HepG2 (cell line): Measurements from ENCODE around the gene ZBED3. TPM values are rescaled to one million over a fixed set of nuclear protein-coding genes. Genes with fewer than 3 reads are reported as not detected.

Experiments used
- BCL3 ChIP-seq: sonication (generic); formaldehyde crosslinking; IDR thresholded peaks from 2 replicates; pipeline ENCODE4 v1.5.1; 2020; ENCODE audit warnings: mild to moderate bottlenecking, missing genetic modification reagents, moderate library complexity
- HNF4A ChIP-seq: sonication (generic); formaldehyde crosslinking; IDR thresholded peaks from 2 replicates; pipeline ENCODE4 v1.4.0; 2020; ENCODE audit warnings: missing genetic modification reagents
- KMT2B ChIP-seq: IDR thresholded peaks from 2 replicates; pipeline ENCODE4 v1.6.1; 2016; ENCODE audit warnings: missing genetic modification reagents, missing compliant biosample characterization
- MTF2 ChIP-seq: sonication (generic); formaldehyde crosslinking; IDR thresholded peaks from 2 replicates; pipeline ENCODE4 v1.5.0; 2020; ENCODE audit warnings: missing genetic modification reagents, borderline replicate concordance
- NR2F6 ChIP-seq, 2 experiments: IDR thresholded peaks; 2 replicates each; pipeline ENCODE4 v1.6.1; 2016; ENCODE audit warnings: antibody characterized with exemption in 1 of 2, mild to moderate bottlenecking in 1 of 2
- RNF2 ChIP-seq: fragments of 450-650 bp; conservative IDR thresholded peaks from 2 replicates; pipeline ENCODE4 v1.6.1; 2016; ENCODE audit warnings: low read depth
- SALL2 ChIP-seq: sonication (generic); formaldehyde crosslinking; IDR thresholded peaks from 2 replicates; pipeline ENCODE4 v1.8.1; 2023; ENCODE audit warnings: mild to moderate bottlenecking, missing genetic modification reagents, inconsistent platforms
- ZHX2 ChIP-seq, 2 experiments: sonication (generic) in 1 of 2; formaldehyde crosslinking in 1 of 2; IDR thresholded peaks; 2 replicates each; pipeline versions ENCODE4 v1.6.1 to v1.9.0; 2014 to 2022; ENCODE audit warnings: antibody characterized with exemption in 1 of 2, borderline replicate concordance in 1 of 2, inconsistent platforms in 1 of 2, low read depth in 1 of 2, missing genetic modification reagents in 1 of 2
- ZNF275 ChIP-seq: sonication (generic); formaldehyde crosslinking; IDR thresholded peaks from 2 replicates; pipeline ENCODE4 v1.8.0; 2022; ENCODE audit warnings: missing genetic modification reagents, mild to moderate bottlenecking, inconsistent platforms, borderline replicate concordance
- ZNF704 ChIP-seq: sonication (generic); formaldehyde crosslinking; IDR thresholded peaks from 2 replicates; pipeline ENCODE4 v1.8.1; 2023; ENCODE audit warnings: mild to moderate bottlenecking, inconsistent platforms, moderate library complexity, missing genetic modification reagents, borderline replicate concordance
- ZNF839 ChIP-seq: sonication (generic); formaldehyde crosslinking; IDR thresholded peaks from 2 replicates; pipeline ENCODE4 v1.4.0; 2020; ENCODE audit warnings: missing genetic modification reagents, mild to moderate bottlenecking, borderline replicate concordance
- ZSCAN5A ChIP-seq: sonication (generic); formaldehyde crosslinking; IDR thresholded peaks from 2 replicates; pipeline ENCODE4 v1.8.0; 2022; ENCODE audit warnings: mild to moderate bottlenecking, missing genetic modification reagents, borderline replicate concordance
- polyA plus RNA-seq, 8 experiments: library from polyadenylated mRNA; depleted of rRNA in 3 of 8; stranded (reverse) in 7 of 8; unstranded in 1 of 8; fragments of >200 nt; fragmentation: Illumina TruSeq in 4 of 8; extraction: Trizol in 4 of 8; gene quantifications; 2 replicates each; pipeline versions ENCODE4 v1.2.1 to v1.2.3, GENCODE V29; 2011 to 2016; ENCODE audit warnings: low read depth in 4 of 8, missing spikeins in 1 of 8, mixed read lengths in 1 of 8; ENCODE audit not compliant: insufficient read depth in 1 of 8
- total RNA-seq, 5 experiments: library from RNA; depleted of rRNA; stranded (reverse); fragments of >200 nt; fragmentation: Illumina TruSeq; extraction: Trizol; gene quantifications; 2 replicates each; pipeline ENCODE4 v1.2.3, GENCODE V29; 2016; ENCODE audit warnings: low read depth in 1 of 5

Gene ZBED3
- total and polyA plus RNA-seq, 2 of the 13 experiments (the other 11 are each of a cell fraction or from before 2014, with no cell fraction given), result 2.3 to 8.1 TPM

- TF ChIP-seq ZHX2 (IDR thresholded peaks at IDR 0.05; ENCODE audit: low read depth) (peak; percentile 63), ZHX2 (CRISPR knock-in tag; IDR thresholded peaks at IDR 0.05; ENCODE audit: borderline replicate concordance) (no peak), BCL3 (0 out of 2 replicates have a peak, but pooled peaks have one; percentile 19), RNF2 (peak; percentile 68), ZNF839 (no peak), ZNF704 (CRISPR knock-in tag) (peak; percentile 88; the same call in 1 of the 2 replicates), ZSCAN5A (CRISPR knock-in tag) (peak; percentile 87), NR2F6 (IDR thresholded peaks at IDR 0.05) (no peak), NR2F6 (CRISPR knock-in tag; IDR thresholded peaks at IDR 0.05) (peak; percentile 39; the same call in 1 of the 2 replicates), SALL2 (CRISPR knock-in tag) (peak; percentile 91), MTF2 (CRISPR knock-in tag) (peak; percentile 91; the same call in 1 of the 2 replicates), HNF4A (CRISPR knock-in tag) (peak; percentile 33; the same call in 1 of the 2 replicates), KMT2B (CRISPR knock-in tag) (peak; percentile 93), ZNF275 (CRISPR knock-in tag) (peak; percentile 84; the same call in 1 of the 2 replicates)
Measured at GRCh38 chr5:77030097-77031071, 56.7 kb downstream of the ZBED3 start, which contains the start of gene AGGF1 (continued).
